Nephron (organoid): ENCODE results near the gene ITFG2.
"Not testable (repeated sequence)": the region's sequence is repeated elsewhere in the genome, so short reads cannot be mapped to it uniquely, and the experiment has no call there.

Experiments used
- H3K27ac Mint-ChIP-seq, 3 experiments: 2 replicates each; pipeline ENCODE4 v1.8.0; 2020; ENCODE audit warnings: mixed read lengths in 3 of 3, mild to moderate bottlenecking in 2 of 3, moderate library complexity in 1 of 3
- H3K27me3 Mint-ChIP-seq: 2 replicates; pipeline ENCODE4 v1.8.0; 2021; ENCODE audit warnings: low read depth, mild to moderate bottlenecking, moderate library complexity, mixed read lengths
- H3K36me3 Mint-ChIP-seq: 2 replicates; pipeline ENCODE4 v1.8.0; 2020; ENCODE audit warnings: low read depth, mixed read lengths
- H3K4me1 Mint-ChIP-seq: 2 replicates; pipeline ENCODE4 v1.8.0; 2020; ENCODE audit warnings: mixed read lengths
- H3K4me3 Mint-ChIP-seq, 3 experiments: 2 replicates each; pipeline ENCODE4 v1.8.0; 2020; ENCODE audit warnings: mild to moderate bottlenecking in 3 of 3, mixed read lengths in 3 of 3, moderate library complexity in 2 of 3
- H3K9me3 Mint-ChIP-seq: 2 replicates; pipeline ENCODE4 v1.8.0; 2020; ENCODE audit warnings: mixed read lengths
- TF ChIP-seq, protein P1 (sequence below), 3 experiments: fragments of 200-600 bp; sonication (generic); IDR thresholded peaks; one replicate each; pipeline ENCODE4 v1.5.0; 2021; ENCODE audit warnings: antibody characterized with exemption in 3 of 3; ENCODE audit not compliant: unreplicated experiment in 3 of 3

The ITFG2 gene

DNA sequence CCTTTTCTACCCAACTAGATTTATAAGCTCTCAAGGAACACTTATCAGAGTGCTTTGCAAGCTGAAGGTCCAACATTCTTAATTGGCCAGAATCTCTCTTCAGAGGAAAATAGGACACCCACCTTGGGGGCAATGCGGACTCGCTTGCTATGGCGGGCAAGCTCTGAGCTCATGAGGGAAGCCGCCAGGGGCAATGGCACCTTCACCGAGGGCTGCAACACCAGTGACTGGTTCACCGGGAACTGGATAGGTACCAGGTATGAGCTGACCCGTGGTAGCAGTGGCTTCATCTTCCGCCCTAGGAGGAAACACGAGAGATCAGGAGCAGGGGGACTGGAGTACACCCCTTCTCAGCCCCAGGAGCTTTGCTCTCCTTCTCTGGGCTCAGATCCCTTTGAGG, 51.7 kb downstream of the ITFG2 start:
- Mint-ChIP-seq H3K4me3 (no peak overlapping the region), H3K27me3 (no peaks in the 10 kb centered on the region), H3K4me1 (no peaks in the 10 kb centered on the region), H3K27ac (no peak overlapping the region), H3K9me3 (no peaks in the 10 kb centered on the region), H3K36me3 (peaks cover 59% of the 10 kb centered on the region)
- TF ChIP-seq, protein P1, sequence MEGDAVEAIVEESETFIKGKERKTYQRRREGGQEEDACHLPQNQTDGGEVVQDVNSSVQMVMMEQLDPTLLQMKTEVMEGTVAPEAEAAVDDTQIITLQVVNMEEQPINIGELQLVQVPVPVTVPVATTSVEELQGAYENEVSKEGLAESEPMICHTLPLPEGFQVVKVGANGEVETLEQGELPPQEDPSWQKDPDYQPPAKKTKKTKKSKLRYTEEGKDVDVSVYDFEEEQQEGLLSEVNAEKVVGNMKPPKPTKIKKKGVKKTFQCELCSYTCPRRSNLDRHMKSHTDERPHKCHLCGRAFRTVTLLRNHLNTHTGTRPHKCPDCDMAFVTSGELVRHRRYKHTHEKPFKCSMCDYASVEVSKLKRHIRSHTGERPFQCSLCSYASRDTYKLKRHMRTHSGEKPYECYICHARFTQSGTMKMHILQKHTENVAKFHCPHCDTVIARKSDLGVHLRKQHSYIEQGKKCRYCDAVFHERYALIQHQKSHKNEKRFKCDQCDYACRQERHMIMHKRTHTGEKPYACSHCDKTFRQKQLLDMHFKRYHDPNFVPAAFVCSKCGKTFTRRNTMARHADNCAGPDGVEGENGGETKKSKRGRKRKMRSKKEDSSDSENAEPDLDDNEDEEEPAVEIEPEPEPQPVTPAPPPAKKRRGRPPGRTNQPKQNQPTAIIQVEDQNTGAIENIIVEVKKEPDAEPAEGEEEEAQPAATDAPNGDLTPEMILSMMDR (IDR thresholded peaks at IDR 0.05; ENCODE audit: unreplicated experiment in 3 of 3) = no peak

DNA sequence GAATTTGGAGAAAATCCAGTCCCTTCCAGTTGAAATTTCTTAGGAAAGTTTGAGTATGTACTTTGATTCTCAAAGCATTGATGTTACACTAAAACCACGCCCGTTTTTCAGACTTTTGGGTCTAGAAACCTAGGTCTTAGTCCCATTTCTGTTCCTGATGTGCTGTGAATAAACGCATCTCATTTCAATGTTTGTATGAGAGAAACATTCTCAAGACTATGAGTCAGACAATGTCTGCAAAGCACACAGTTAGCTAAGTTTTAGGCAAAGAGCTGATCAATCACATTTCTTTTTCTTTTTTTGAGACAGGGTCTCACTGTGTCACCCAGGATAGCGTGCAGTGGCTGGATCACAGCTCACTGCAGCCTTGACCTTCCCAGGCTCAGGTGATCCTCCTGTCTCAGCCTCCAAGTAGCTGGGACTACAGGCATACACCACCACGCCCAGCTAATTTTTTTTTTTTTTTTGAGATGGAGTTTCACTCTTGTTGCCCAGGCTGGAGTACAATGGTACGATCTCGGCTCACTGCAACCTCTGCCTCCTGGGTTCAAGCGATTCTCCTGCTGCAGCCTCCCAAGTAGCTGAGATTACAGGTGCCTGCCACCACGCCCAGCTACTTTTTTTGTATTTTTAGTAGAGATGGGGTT, 56.6 kb downstream of the ITFG2 start:
- H3K4me3 Mint-ChIP-seq, H3K27me3 Mint-ChIP-seq, H3K9me3 Mint-ChIP-seq, H3K27ac Mint-ChIP-seq, H3K4me1 Mint-ChIP-seq: not testable (repeated sequence)
- H3K36me3 Mint-ChIP-seq = peaks cover 39% of the 10 kb centered on the region
